Fibroblast of gingiva (primary cell): ENCODE data around the gene RESP18.
"Not testable (repeated sequence)": the region's sequence is repeated elsewhere in the genome, so short reads cannot be mapped to it uniquely, and the experiment has no call there.

Experiments
- DNase-seq: peaks from one replicate; pipeline ENCODE4 v3.0.0-alpha.2; 2011; ENCODE audit warnings: low read depth

RESP18 gene

DNA sequence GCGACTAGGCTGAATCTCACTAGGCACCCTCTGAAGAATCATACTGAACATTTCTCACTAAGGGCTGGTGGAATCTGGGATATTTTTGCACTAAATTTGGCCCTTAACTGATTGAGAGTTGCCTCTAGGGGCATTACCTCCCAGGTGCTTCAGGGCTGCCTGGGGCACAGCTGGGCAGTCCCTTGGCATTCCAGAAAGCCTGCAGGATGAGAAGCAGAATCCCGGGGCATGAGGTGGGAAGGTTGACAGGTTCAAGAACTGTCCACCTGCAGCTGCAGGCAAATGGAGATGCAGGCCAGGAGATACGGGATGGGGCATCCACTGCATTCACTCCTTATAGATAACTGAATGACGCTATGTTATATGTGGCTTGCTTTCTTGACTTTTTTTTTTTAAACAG, 7.4 kb downstream of the RESP18 start:
- DNase-seq: no peak

DNA sequence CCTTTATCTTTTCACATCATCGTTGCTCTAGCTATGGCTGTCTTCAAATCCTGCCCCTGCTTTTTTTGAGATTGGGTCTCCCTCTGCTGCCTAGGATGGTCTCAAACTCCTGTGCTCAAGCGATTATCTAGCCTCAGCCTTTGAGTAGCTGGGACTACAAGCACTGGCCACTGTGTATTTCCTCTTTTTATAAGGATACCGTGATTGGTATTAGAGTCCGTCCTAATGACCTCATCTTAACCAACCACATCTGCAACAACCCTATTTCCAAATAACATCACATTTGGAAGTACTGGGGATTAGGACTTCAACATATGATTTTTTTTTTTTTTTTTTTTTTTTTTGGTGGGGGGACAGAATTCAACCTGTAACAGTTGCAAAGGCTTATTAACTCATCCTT, 9.1 kb downstream of the RESP18 start:
- DNase-seq: no peak

DNA sequence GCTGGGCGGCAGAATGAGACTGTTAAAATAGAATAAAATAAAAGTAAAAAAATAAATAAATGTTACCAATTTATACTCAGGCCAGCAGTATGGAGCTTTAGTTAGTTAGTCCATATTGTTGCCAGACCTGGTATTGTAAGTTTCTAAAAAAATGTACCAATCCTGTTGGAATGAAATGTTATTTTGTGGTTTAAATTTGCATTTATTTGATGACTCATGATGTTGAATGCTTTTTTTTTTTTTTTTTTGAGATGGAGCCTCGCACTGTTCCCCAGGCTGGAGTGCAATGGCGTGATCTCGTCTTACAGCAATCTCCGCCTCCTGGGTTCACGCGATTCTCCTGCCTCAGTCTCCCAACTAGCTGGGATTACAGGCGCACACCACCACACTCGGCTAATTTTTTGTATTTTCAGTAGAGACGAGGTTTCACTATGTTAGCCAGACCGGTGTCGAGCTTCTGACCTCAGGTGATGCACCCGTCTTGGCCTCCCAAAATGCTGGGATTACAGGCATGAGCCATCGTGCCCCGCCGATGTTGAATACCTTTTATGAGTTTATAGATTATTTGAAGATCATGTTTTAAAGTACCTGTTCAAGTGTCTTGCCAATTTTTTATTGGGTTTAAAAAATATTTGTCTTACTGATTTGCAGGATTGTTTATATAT, 17.6 kb downstream of the RESP18 start:
- DNase-seq: peak; percentile 22

DNA sequence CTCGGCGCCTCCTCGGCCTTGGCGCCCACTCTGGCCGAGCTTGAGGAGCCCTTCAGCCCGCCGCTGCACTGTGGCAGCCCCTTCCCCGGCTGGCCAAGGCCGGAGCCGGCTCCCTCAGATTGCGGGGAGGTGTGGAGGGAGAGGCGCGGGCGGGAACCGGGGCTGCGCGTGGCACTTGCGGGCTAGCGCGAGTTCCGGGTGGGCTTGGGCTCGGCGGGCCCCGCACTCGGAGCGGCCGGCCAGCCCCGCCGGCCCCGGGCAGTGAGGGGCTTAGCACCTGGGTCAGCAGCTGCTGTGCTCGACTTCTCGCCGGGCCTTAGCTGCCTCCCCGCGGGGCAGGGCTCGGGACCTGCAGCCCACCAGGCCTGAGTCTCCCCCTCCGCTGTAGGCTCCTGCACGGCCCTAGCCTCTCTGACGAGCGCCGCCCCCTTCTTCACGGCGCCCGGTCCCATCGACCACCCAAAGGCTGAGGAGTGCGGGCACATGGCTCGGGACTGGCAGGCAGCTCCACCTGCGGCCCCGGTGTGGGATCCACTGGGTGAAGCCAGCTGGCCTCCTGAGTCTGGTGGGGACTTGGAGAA, 19.8 kb downstream of the RESP18 start:
- not testable (repeated sequence) for DNase-seq

DNA sequence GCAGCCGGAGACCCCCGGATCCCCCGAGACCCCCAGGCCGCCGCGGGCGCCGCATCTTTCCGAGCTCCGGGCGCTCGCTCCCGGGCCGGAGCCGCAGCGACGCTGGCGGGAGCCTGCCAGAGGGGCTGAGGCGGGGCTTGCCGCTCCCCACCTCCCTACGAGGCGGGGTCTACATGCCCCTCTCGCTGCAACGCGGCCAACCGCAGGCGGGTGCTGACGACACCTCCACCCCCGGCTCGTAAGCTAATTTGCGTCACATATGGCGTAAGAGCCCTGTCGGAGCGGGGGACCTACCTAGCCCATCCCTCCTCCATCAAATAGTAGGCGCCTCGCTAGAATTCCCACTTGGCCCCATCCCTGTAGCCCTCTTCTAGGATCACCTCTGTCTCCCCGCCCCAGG, 23.3 kb downstream of the RESP18 start, which contains the start of gene PTPRN:
TSS of gene PTPRN (minus strand) at position 124 of the 400 bp plus-strand sequence. CDS start at position 55, 69 bp downstream.
- no peak for DNase-seq

DNA sequence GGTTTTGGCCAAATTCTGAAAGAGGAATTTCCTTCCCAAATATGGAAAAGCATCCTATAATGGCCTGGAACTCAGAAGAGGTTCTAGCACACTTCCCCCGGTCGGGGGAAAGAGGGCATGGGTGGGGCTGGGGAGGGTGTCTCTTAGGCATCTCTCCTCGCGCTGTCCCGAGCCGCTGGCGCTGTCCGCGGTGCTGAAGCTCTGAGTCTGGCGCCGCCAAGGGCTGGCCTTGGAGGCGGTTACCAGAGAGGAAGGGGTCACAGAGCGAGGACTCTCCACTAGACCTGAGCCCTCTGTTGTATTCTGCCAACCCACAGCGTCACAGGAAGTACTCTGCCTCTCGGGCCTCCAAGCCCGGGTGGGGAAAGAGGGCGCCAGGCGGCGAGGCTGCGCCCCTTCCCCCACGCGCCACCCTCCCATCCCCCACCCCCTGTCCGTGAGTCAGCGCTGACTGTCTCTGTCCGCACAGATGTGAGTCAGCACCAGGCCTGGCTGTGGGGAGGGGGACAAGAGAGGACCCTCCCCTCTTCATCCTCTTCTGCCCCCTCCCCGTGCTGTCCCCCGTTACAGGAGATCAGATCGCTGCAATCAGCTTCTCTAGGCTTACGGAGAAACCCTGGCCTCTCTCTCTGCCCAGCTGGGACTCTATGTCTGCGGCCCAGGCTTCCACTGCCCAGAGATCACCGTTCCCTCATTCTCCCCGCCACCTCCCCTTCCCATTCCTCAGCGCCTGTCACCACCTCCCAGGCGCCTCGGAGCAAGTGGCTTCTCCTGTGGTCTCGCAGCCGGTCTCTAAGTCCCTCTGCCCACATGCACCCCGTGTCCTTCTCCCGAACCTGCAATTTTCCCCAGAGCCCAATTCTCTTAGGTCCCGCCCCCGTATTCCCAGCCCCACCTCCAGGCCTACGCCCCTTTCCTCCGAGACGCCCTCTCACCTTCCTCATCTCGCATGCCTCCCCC, 24.1 kb downstream of the RESP18 start:
- DNase-seq: peak; percentile 15

DNA sequence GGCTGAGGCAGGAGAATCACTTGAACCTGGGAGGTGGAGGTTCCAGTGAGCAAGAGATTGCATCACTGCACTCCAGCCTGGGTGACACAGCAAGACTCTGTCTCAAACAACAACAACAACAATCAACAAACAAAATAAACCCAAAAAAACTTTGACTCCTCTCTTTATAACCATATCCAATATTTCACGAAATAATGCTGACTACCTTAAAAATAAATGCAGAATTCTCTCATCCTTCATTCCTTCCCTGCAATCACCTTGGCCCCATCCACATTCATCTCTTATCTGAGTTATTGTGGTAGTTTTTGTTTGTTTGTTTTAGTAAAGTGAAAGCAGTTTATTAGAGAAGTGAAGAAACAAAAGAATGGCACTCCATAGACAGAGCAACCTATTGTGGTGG, 26.5 kb downstream of the RESP18 start:
- DNase-seq: no peak

DNA sequence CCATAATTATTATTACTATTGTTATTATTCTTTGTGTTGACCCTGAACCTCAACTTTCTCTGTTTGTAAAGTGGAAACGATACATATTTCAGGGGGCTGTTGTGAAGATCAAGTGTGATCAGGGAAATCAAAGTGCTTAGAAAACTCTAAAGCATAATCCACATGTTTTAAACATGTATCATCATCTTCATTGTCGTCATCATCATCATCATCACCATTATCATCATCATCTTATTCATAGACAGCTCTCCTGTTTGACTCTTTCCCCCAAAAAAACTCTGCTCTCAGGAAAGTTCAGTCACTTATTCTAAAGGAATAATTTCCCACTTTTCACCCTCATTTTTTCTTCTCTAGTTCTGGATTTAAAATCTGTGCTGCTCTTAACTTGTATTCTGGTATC, 28.3 kb downstream of the RESP18 start:
- no peak for DNase-seq

DNA sequence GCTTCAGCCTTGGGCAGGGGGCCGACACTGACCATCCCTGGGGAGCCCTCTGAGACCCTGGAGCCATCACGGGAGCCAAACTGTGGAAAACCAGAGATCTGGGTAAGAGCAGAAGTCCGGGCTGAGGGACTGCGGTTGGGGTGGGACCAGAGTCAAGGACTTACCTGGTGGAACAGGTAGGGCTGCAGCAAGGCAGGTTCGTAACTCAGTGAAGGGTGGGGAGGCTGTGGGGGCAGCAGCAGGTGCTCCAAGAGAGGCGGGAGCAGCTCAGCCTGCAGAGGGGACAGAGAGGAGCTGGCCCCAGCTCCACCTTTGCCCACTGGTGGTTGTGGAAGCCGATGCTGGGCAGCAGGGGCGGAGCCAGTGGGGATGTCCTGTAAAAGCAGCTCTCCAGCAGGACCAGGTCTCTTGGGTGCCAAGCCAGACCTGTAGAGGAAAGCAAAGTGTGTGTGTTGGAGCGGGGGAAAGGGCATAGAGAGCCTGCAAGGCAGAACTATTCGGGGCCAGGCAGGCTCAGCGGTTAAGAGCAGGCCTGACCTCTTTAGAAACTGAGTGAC, 30.1 kb downstream of the RESP18 start:
- DNase-seq: no peak

DNA sequence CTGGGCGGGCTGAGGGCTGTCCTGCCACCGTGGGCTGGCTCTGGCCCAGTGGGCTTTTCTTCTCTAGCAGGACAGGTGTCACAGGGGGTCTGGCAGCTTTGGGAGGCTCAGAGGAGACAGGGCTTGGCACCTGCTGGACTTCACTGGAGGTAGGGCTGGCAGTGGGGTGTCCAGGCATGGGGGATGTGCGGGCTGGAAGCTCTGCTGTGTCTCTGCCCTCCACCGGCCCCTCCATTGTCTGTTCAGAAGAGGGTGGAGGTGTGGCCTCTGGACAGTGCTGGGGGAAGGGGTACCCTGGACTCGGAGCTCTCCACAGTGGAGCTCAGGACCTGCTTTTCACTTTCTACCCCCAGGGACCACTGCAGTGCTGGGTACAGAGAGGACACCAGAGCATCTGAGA, 32.5 kb downstream of the RESP18 start:
- no peak for DNase-seq

DNA sequence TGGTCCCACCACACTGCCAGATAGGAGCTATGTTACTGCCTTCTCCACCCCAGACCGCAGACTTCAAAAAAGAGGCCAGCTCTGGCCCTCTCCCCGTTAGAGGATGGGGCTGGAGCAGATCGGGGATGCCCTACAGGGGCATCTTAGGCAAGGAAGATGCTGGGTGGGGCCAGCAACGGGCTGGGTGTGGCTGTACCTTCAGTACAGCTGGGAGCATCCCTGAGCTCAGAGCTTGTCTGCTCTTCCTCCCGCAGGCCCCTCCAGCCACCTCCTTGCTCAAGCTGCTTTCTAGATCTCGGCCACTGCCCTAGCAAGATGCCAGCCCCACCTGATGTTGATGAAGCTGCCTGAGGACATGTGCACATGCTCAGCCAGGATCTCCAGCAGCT, 33.2 kb downstream of the RESP18 start:
- DNase-seq: no peak

DNA sequence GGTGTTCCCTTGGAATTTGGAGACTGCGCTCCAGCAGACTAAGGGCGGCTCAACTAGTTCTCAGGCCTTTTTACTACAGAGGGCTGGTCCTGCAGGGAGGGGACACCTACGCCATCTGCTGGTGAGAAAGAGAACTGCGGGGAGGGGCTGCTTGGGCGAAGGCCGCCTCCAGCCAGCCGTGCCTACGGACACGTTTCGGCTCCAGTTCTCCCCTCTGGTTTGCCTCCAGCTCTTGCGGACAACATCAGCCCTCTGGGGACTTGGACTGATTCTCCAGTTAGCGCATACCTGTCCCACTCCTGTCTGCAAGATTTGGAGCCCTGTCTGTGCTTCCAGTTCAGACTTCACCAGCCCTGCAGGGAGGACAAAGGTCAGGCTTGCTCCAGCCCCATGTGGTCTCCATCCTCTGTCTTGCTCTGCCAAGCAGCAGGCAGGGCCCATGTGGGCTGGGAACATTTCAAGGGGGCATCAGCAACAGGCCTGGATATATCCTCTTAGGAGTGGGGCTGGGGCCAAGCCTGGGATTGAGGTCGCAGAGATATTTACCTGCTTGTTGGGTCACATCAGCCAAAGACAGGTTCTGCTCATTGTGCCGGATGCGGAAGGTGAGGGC, 33.7 kb downstream of the RESP18 start:
- DNase-seq: peak; percentile 58

DNA sequence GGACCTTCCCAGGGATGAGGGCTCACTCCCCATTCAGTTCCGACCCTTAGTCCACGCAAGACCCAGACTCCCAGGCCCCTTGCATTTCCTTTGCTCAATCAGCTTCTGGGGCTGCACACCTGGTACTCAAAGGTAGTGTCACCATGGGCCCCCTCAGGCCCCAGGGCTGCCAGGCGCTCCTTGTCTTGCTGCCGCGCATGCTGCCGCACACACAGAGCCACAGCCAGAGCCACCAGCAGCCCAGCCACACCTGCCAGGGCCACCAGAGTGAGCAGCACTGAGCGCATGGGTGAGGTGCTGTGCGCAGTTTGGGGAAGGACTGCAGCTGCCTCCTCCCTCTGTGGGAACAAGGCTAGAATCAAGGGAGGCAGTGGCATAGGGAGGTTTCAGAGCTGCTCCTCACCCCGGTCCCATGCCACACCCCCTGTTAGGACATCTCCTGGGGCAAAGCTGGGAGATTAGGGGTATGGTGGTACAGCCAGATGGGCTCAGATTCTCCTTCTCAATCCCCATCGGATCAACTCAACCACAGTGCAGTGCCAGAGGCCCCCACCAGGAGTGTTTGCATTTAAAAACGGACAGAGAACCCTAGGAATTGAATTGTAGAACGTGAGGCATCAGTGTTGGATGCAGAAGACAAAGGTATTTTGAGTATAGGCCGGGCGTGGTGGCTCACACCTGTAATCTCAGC, 34.6 kb downstream of the RESP18 start:
- DNase-seq: no peak

DNA sequence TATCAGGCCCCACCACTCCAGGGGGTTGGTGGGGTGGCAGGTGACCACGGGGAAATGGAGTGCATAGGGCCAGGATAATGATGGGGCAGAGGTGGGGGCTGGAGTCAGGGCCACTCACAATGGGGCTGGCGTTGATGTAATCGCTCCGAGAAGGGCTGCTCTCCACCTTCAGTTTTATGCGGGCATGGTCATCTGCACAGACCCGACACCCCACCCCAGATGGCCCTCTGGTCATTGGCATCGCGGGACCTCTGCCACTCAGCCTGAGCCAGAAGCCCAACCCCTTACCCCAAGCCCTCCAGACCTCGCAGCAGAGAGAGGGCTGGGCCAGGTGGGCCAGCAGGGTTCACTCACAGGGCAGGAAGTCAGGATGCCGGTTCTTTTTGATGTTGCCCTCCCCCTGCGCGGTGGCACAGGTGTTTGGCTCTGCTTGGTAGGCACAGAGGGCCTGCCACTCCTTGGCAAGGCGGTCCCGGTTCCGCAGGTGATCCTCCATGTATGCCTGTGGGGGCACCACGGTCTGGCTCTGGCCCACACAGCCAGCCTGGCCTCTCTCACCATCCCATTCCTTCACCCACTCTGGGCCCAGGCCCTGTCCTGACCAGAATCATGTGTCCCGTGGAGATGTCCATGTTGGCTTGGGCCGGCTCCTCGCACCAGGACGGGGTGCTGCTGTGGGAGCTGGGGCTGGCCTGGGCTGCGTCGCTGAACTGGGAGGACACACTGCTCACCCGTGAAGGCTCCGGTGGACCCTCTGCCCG, 35.7 kb downstream of the RESP18 start:
- DNase-seq: no peak

DNA sequence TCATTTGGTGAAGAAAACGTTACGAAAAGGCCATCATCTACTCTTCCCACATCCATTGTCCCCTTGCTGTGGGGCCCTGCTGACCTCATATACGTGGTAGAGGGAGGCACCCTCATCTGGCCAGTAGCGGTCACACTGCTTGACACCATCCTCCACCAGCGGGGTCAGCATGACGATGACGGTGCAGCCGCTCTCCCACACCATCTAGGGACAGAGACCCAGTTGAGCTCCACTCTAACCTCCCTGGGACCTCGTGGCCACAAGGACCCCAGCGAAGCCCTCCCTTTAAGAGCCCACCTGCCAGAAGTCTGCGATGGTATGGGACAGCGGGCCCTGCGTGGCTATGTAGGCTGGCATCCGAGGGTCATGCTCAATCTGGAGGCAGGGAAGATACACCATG, 36.4 kb downstream of the RESP18 start:
- DNase-seq: no peak

DNA sequence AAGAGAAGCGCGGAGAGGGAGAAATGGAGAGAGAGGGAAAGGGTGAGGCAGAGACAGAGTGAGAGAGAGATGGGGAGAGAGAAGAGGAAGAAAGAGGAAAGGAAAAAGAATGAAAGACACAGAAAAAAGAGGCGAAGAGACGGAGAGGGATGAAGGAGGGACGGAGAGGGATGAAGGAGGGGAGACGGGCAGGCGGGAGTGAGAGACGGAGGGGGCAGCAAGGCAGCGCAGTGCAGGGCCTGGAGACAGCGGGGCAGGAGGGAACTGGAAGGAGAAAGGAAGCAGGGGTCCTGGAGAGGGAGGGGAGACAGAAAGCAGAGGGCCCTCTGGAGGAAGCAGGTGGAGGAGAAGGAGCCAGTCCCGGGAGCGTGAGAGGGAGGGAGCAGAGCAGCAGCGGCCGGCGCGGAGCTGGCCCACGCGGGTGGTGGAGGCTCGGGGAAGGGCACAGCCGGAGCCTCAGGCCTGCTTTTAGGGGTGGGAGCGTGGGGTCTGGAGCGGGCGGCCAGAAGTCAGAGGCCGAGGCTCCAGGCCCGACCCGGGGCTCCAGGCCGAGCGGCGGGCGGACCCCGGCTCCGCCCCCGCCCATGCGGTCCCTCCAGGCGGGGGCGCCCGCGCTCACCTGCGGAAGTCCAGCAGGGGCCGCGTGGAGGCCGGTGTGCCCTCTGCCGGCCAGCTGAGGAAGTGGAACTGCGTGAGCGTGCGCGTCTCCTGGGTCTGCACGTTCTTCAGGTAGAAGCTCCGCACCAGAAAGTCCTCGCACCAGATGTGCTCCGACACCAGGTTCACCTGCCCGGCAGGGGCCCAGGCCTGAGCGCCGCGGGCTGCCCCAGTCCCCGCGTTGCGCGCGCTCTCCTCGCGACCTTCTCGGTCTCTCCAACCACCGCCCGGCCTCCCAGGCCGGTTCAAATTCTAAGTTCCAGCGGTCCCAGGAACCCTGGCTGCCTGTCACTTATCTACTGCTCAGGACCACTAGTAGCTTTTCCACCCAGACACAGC, 37.9 kb downstream of the RESP18 start:
- DNase-seq: peak; percentile 63

DNA sequence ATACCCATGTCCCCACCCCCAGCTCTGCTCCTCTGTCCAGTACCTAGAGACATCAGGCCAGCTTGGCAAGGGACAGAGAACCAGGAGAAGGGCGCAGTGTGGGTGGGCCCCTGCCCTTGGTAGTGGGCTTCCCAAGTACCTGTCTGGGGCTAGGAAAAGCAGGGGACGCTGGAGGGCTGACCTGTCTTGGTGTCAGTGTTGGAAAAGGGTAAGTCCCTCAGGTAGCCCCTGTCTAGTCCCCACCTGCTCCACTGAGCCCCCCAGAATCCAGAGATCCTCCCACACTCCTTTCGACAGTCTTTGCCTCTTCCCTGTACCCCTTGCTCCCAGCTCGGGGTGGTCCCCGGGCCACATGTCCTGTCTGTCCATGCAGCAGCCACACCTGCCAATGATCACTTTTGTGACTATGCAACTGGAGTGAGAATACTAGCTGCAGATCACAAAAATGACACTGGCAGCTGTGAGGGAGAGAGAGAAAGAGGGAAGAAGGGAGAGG, 38.8 kb downstream of the RESP18 start:
- no peak for DNase-seq

DNA sequence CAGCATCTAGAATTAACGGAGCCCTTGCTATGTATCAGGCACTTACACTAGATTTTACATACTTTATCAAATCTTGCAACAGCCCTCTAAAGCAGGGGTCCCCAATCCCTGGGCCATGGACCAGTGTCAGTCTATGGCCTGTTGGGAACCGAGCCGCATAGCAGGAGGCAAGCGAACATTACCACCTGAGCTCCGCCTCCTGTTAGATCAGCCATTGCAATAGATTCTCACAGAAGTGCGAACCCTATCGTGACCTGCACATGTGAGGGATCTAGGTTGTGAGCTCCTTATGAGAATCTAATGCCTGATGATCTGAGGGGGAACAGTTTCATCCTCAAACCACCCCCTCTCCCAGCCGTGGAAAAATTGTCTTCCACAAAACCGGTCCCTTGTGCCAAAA, 39.9 kb downstream of the RESP18 start:
- no peak for DNase-seq

DNA sequence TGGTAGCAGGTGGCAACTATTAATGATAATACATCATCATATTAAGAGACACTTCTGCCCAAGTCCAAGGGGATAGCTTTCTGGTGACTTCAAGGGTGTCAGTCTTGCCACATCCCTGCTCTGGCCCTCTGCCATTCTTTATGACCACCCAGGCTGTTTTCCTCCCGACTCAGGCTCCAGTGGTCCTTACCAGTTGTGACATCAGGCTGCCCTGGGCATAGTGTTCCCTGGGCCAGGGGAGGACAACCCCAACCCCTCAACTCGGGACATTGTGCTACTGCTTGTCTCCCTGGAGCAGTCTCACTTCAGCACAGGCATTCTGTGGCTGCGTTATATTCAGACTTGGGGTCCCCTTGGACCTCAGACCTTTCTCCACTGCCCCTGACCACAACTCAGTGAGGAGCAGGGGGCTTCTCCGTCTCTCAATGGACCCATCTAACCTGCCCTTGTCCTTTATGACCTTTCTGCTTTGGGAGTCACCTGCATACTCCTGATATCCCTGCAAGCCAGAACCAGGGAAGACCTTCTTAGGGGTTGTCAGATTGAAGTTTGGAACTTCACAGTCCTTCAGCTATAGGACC, 40.5 kb downstream of the RESP18 start:
- no peak for DNase-seq
